ENCODE data around the gene DMPK. TPM values are rescaled to one million over a fixed set of nuclear protein-coding genes. Genes with fewer than 3 reads are reported as not detected.
"Not testable (repeated sequence)": the region's sequence is repeated elsewhere in the genome, so short reads cannot be mapped to it uniquely, and the experiment has no call there.

Gene DMPK
- total RNA-seq, 1 donor from 2014 or later: 29.0 TPM

GRCh38 chr19:45805719-45806118 lies 23.4 kb upstream of the DMPK start:
- Histone ChIP-seq H3K36me3 (no peaks in the 10 kb centered on the region), H3K4me3 (no peak overlapping the region), H3K27ac (no peak overlapping the region), H3K27me3 (no peaks in the 10 kb centered on the region), H3K4me1 (peaks cover 7% of the 10 kb centered on the region), H3K9me3 (no peaks in the 10 kb centered on the region)
- intact Hi-C loops (cut with DNase I): no loop called here
- TF ChIP-seq POLR2AphosphoS5 (IDR thresholded peaks at IDR 0.05; ENCODE audit: insufficient read depth in 1 of 2, low read depth in 1 of 2) (no peak), CTCF (IDR thresholded peaks at IDR 0.05) (no peak), POLR2A (IDR thresholded peaks at IDR 0.05) (no peak)
- DNase-seq (ENCODE audit: extremely low spot score in 2 of 2): no peak

DNA sequence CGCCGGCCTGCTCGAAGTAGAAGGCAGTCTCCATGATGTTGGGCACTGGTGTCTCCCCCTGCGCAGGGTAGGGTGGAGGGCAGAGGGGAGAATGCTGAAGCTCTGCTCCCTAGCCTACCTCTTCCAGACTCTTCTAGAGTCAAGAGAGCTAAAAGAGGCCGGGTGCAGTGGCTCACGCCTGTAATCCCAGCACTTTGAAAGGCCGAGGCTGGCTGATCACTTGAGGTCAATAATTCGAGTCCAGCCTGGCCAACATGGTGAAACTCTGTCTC lies 22.6 kb upstream of the DMPK start:
- no peak for DNase-seq (ENCODE audit: extremely low spot score in 2 of 2)

DNA sequence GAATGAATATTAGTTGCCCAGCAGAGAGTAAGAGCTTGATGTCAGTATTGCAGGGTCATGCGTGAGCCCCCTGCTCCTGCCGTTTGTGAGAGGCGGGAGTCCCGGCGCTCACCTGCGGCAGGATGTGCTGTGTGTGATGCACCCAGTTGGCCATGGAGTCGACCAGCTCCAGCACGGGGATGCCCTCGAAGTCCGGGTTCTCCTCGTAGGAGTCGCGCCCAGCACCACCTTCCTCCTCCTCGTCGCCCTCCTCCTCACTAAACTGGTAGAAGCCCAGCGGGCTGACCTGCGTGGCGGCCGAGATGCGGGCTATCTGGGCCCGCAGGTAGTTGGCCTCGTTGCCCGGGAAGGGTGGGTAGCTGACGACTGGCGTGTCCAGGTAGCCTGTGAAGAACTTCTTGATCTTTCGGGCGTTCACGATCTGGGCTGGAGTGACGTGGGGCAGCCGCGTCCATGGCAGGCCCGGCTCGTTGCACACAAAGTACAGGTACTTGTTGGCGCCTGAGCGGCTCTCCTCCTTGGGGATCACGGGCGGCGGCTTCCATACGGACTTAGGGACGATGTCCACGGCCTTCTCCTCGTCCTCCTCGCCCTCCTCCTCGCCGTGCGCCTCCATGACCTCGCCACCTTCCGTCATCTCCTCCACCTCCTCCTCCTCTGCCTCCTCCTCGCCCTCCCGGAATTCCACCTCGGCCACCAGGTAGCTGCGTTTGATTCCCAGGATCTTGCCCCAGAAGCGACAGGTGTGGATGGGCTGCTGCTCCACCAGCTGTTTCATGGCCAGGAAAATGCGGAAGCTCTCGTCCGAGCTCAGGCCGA lies 22.1 kb upstream of the DMPK start:
- no peaks in the 10 kb centered on the region for H3K36me3 ChIP-seq
- DNase-seq (ENCODE audit: extremely low spot score in 2 of 2): no peak
- TF ChIP-seq POLR2A (IDR thresholded peaks at IDR 0.05) (no peak), CTCF (IDR thresholded peaks at IDR 0.05) (no peak), POLR2AphosphoS5 (IDR thresholded peaks at IDR 0.05; ENCODE audit: insufficient read depth in 1 of 2, low read depth in 1 of 2) (no peak)
- H3K27me3 ChIP-seq: no peaks in the 10 kb centered on the region
- no peaks in the 10 kb centered on the region for H3K9me3 ChIP-seq
- H3K4me1 ChIP-seq: peaks cover 11% of the 10 kb centered on the region
- H3K27ac ChIP-seq: no peak overlapping the region
- H3K4me3 ChIP-seq: no peak overlapping the region
- intact Hi-C loops (cut with DNase I): no loop called here

More for the DNA sequence above, 22.6 kb upstream of the DMPK start:
- Histone ChIP-seq H3K4me3 (no peak overlapping the region), H3K27me3 (no peaks in the 10 kb centered on the region), H3K9me3 (no peaks in the 10 kb centered on the region), H3K27ac (no peak overlapping the region), H3K4me1 (peaks cover 11% of the 10 kb centered on the region), H3K36me3 (no peaks in the 10 kb centered on the region)
- intact Hi-C loops (cut with DNase I): no loop called here
- TF ChIP-seq POLR2AphosphoS5 (IDR thresholded peaks at IDR 0.05; ENCODE audit: insufficient read depth in 1 of 2, low read depth in 1 of 2) (no peak), CTCF (IDR thresholded peaks at IDR 0.05) (no peak), POLR2A (IDR thresholded peaks at IDR 0.05) (no peak)

GRCh38 chr19:45801603-45802175 lies 19.4 kb upstream of the DMPK start:
- Histone ChIP-seq H3K36me3 (no peaks in the 10 kb centered on the region), H3K4me1 (peaks cover 19% of the 10 kb centered on the region), H3K27me3 (no peaks in the 10 kb centered on the region), H3K4me3 (no peak overlapping the region), H3K27ac (no peak overlapping the region), H3K9me3 (no peaks in the 10 kb centered on the region)
- intact Hi-C loops (cut with DNase I): no loop called here
- no peak for DNase-seq (ENCODE audit: extremely low spot score in 2 of 2)
- TF ChIP-seq POLR2A (IDR thresholded peaks at IDR 0.05) (no peak), CTCF (IDR thresholded peaks at IDR 0.05) (no peak)

DNA sequence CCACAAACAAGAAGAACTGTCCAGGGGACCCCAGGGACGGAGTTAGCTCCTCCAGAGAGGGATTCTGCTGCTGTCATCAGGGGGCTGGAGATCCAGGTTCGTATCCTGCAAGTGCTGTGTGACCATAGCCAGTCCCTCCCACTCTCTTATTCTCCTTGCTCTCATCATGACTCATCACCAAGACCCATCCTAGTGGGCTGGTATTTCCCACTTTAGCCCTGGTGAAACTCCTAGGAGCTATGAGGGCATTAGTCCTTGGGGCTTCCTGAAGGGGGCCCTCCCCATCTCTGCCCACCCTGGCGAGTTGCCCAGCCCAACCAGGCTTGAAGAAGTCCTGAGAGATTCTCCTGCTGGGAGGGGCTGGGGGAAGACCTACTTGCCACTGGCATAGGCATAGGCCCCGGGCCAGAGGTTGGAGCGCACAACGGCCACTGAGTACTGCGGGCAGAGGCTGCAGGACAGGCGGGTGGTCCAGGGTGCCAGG lies 17.8 kb upstream of the DMPK start:
- H3K9me3 ChIP-seq: no peaks in the 10 kb centered on the region
- no peak for DNase-seq (ENCODE audit: extremely low spot score in 2 of 2)
- no peak overlapping the region for H3K27ac ChIP-seq
- no peaks in the 10 kb centered on the region for H3K36me3 ChIP-seq
- peaks cover 19% of the 10 kb centered on the region for H3K4me1 ChIP-seq
- TF ChIP-seq POLR2AphosphoS5 (IDR thresholded peaks at IDR 0.05; ENCODE audit: insufficient read depth in 1 of 2, low read depth in 1 of 2) (no peak), POLR2A (IDR thresholded peaks at IDR 0.05) (no peak), CTCF (IDR thresholded peaks at IDR 0.05) (no peak)
- no peak overlapping the region for H3K4me3 ChIP-seq
- intact Hi-C loops (cut with DNase I): no loop called here
- no peaks in the 10 kb centered on the region for H3K27me3 ChIP-seq

DNA sequence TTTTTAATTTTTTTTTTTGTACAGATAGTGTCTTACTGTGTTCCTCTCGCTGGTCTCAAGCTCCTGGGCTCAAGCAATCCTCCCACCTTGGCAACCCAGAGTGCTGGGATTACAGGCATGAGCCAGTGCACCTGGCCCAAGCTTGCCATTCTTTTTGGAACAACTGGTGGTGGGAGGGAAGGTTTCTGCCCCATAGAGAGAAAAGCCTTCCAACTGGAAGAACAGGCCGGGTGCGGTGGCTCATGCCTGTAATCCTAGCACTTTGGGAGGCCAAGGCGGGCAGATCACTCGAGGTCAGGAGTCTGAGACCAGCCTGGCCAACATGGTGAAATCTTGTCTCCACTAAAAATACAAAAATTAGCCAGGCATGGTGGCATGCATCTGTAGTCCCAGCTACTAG lies 17.3 kb upstream of the DMPK start:
- H3K36me3 ChIP-seq; intact Hi-C loops (cut with DNase I); H3K27me3 ChIP-seq; DNase-seq (ENCODE audit: extremely low spot score in 2 of 2); H3K9me3 ChIP-seq; H3K4me3 ChIP-seq: not testable (repeated sequence)
- H3K4me1 ChIP-seq: peaks cover 19% of the 10 kb centered on the region
- H3K27ac ChIP-seq: peak overlapping the region; percentile 53
